Esophagus muscularis mucosa (tissue), 4 donors: ENCODE data around the gene GIPC1. TPM values are rescaled to one million over a fixed set of nuclear protein-coding genes. Genes with fewer than 3 reads are reported as not detected.

Source experiments
- DNase-seq: peaks from one replicate; pipeline ENCODE4 v3.0.0-alpha.2; 2017; ENCODE audit errors: extremely low spot score
- H3K27ac ChIP-seq, 4 donors: fragments of 200-600 bp; sonication (generic); replicated peaks in 1 of 4; 1 replicate in 3 of 4; 2 replicates in 1 of 4; pipeline ENCODE4 v1.5.1; 2016 to 2019; ENCODE audit warnings: mild to moderate bottlenecking in 1 of 4
- H3K27me3 ChIP-seq, 4 donors: fragments of 200-600 bp; sonication (generic); one replicate each; pipeline versions ENCODE4 v1.5.1 to v1.6.0; 2016 to 2019
- H3K36me3 ChIP-seq, 4 donors: fragments of 200-600 bp; sonication (generic); one replicate each; pipeline ENCODE4 v1.5.1; 2016 to 2019
- H3K4me1 ChIP-seq, 4 donors: fragments of 200-600 bp; sonication (generic); one replicate each; pipeline ENCODE4 v1.5.1; 2016 to 2019
- H3K4me3 ChIP-seq, 4 donors: fragments of 200-600 bp; sonication (generic); 1 replicate in 2 of 4; 2 replicates in 2 of 4; pipeline ENCODE4 v1.5.1; 2016 to 2019; ENCODE audit warnings: mild to moderate bottlenecking in 4 of 4, moderate library complexity in 1 of 4
- H3K9me3 ChIP-seq, 4 donors: fragments of 200-600 bp; sonication (generic); 1 replicate in 3 of 4; 2 replicates in 1 of 4; pipeline ENCODE4 v1.5.1; 2016 to 2019
- EP300 ChIP-seq: sonication (generic); formaldehyde crosslinking; IDR thresholded peaks from one replicate; pipeline ENCODE4 v1.6.1; 2017; ENCODE audit warnings: antibody characterized with exemption
- POLR2A ChIP-seq: fragments of 450-650 bp; IDR thresholded peaks from one replicate; pipeline ENCODE4 v1.6.1; 2017; ENCODE audit warnings: antibody characterized with exemption, moderate library complexity, mild to moderate bottlenecking, low read depth
- POLR2AphosphoS5 ChIP-seq, 2 donors: sonication (generic); formaldehyde crosslinking; IDR thresholded peaks; one replicate each; pipeline ENCODE4 v1.6.1; 2017; ENCODE audit warnings: antibody characterized with exemption in 2 of 2
- WGBS: methylation state at CpG from one replicate; pipeline ENCODE4 v1.1.5; 2018; 5-methylcytosine and 5-hydroxymethylcytosine counted together
- intact Hi-C: fragments of 100-400 bp; cut with DNase I; formaldehyde crosslinking; loops from one replicate; pipeline ENCODE4 v1.15.1; 2023
- total RNA-seq, 4 donors: library from RNA; depleted of rRNA; stranded (reverse); fragments of >200 nt; gene quantifications; one replicate each; pipeline versions ENCODE4 v1.1.0 to v1.2.1, GENCODE V29; 2016
- TF ChIP-seq, protein P1 (sequence below), 3 experiments: fragments of 200-600 bp in 2 of 3; fragments of 450-650 bp in 1 of 3; sonication (generic) in 2 of 3; IDR thresholded peaks; one replicate each; pipeline ENCODE4 v1.5.1; 2017 to 2019; ENCODE audit warnings: antibody characterized with exemption in 3 of 3, mild to moderate bottlenecking in 2 of 3, moderate library complexity in 1 of 3

Gene GIPC1
- total RNA-seq, 4 donors from 2014 or later, result 88.5 to 138 (median 108) TPM

DNA sequence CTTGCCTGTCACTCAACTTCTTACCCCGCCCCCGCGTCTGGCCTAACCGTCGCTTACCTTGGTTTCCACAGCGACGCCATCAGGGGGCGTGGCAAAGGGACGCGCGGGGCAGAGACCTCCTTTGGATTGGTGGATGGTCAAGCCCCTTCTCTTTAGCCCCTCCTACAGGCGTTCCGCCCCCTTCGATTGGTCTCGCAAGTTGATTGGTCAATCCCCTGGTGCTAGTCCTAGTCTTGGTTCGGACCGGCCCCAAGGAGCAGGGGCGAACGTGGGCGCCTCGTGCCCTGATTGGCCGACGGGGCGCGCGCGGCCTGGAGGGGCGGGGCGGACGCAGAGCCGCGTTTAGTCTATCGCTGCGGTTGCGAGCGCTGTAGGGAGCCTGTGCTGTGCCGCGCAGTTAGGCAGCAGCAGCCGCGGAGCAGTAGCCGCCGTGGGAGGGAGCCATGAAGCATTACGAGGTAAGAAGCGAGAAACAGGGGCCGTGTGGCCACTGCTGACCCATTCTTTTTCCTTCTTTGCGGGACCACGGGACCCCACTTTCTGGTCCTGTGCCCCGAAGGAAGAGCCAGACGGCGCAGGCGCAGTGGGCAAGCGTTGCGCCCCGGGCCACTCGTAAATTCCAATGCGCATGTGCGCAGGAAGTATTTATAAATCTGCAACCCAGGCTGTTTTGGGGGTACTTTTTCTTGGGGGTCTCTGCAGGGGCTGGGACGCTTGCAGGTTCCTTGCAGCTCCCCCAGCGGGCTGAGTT, 33.5 kb upstream of the GIPC1 start, which contains the start of gene TECR:
Gene TECR, plus strand, starts transcription at position 341 of the 751 bp plus-strand sequence. Its CDS starts 103 bp downstream, at position 444.
- 0% methylated on average over 12 of the region's 59 CpGs for WGBS
- Histone ChIP-seq H3K9me3 (no peaks in the 10 kb centered on the region), H3K4me1 (peaks cover 23 to 28% (median 25%) of the 10 kb centered on the region in 4 donors), H3K4me3 (peak within 1 kb of the TSS; percentile 59 to 82 (median 66)), H3K27me3 (no peaks in the 10 kb centered on the region), H3K27ac (peak within 1 kb of the TSS; percentile 88 to 93 (median 92)), H3K36me3 (peaks cover 0 to under 1% (median 0%) of the 10 kb centered on the region in 4 donors)
- DNase-seq, result peak; percentile 100
- TF ChIP-seq EP300 (no peak), POLR2A (peak; percentile 94), POLR2AphosphoS5 (IDR thresholded peaks at IDR 0.05) (peak; percentile 92 to 99)
- TF ChIP-seq, protein P1, sequence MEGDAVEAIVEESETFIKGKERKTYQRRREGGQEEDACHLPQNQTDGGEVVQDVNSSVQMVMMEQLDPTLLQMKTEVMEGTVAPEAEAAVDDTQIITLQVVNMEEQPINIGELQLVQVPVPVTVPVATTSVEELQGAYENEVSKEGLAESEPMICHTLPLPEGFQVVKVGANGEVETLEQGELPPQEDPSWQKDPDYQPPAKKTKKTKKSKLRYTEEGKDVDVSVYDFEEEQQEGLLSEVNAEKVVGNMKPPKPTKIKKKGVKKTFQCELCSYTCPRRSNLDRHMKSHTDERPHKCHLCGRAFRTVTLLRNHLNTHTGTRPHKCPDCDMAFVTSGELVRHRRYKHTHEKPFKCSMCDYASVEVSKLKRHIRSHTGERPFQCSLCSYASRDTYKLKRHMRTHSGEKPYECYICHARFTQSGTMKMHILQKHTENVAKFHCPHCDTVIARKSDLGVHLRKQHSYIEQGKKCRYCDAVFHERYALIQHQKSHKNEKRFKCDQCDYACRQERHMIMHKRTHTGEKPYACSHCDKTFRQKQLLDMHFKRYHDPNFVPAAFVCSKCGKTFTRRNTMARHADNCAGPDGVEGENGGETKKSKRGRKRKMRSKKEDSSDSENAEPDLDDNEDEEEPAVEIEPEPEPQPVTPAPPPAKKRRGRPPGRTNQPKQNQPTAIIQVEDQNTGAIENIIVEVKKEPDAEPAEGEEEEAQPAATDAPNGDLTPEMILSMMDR (IDR thresholded peaks at IDR 0.05), result no peak
- intact Hi-C loops, result no loop called here

DNA sequence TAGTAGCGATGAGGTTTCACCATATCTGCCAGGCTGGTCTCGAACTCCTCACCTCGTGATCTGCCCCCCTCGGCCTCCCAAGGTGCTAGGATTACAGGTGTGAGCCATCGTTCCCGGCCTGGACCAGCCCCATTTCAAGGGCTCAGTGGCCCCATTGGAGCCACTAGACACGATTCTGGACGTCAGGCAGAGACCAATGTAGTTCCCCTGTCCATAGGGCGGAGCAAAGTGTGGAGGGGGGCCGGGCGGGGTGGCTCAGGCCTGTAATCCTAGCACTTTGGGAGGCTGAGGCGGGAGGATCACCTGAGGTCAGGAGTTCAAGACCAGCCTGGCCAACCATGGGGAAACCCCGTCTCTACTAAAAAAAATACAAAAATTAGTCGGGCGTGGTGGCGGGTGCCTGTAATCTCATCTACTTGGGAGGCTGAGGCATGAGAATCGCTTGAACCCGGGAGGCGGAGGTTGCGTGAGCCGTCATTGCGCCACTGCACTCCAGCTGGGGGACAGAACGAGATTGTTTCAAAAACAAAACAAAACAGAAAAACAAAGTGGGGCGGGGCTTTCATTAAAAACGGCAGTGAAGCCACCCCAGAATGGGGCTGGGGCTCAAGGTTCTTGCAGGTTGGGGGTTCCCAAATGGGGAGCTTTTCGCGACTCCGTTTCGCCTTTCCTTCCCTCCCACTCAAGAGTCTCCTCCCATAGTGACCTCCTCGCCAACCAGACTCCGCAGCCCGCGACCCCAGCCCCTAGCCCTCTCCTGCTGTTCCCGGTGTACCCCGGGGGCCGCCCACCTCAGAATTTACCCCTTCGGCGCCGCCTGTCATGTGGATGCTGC, 32.7 kb upstream of the GIPC1 start:
- no peaks in the 10 kb centered on the region for H3K27me3 ChIP-seq
- peak overlapping the region; percentile 88 to 93 (median 92) for H3K27ac ChIP-seq
- TF ChIP-seq POLR2A, result no peak
- TF ChIP-seq POLR2AphosphoS5 (IDR thresholded peaks at IDR 0.05), result no peak
- TF ChIP-seq, protein P1 (IDR thresholded peaks at IDR 0.05), result no peak
- TF ChIP-seq EP300, result no peak
- no peaks in the 10 kb centered on the region for H3K36me3 ChIP-seq
- peak overlapping the region; percentile 59 to 82 (median 66) for H3K4me3 ChIP-seq
- DNase-seq, result no peak
- 35% methylated on average over 34 of the region's 39 CpGs for WGBS
- intact Hi-C loops, result no loop called here
- H3K9me3 ChIP-seq, result no peaks in the 10 kb centered on the region
- H3K4me1 ChIP-seq, result peaks cover 23 to 28% (median 25%) of the 10 kb centered on the region in 4 donors

DNA sequence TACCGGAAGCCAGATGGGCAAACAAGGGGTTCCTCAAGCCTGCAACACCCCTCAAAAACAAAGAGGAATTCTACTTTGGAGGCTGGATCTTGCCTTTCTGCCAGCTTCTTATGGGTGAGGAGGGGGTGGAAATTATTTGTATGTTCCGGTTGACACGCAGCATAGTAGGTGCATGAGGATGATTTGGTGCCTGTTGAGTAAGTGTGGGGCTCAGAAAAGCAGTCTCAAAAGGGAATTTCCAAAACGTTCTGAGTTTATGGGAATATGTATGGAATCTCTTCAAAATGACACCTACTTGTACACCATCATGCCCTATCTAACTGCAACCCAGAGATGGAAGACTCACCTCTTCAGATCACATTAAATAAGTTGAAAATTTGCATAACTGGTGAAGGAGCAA, 30.5 kb upstream of the GIPC1 start:
- DNase-seq, result no peak
- intact Hi-C loops, result no loop called here
- no peaks in the 10 kb centered on the region for H3K9me3 ChIP-seq
- H3K4me3 ChIP-seq, result no peak overlapping the region
- H3K36me3 ChIP-seq, result no peaks in the 10 kb centered on the region
- peaks cover 15 to 21% (median 19%) of the 10 kb centered on the region in 4 donors for H3K4me1 ChIP-seq
- H3K27me3 ChIP-seq, result no peaks in the 10 kb centered on the region
- no peak overlapping the region for H3K27ac ChIP-seq
- no peak for TF ChIP-seq EP300
- TF ChIP-seq POLR2AphosphoS5 (IDR thresholded peaks at IDR 0.05), result no peak
- no peak for TF ChIP-seq POLR2A
- TF ChIP-seq, protein P1 (IDR thresholded peaks at IDR 0.05), result no peak
- WGBS, result 80% methylated on average over 4 of the region's 4 CpGs

DNA sequence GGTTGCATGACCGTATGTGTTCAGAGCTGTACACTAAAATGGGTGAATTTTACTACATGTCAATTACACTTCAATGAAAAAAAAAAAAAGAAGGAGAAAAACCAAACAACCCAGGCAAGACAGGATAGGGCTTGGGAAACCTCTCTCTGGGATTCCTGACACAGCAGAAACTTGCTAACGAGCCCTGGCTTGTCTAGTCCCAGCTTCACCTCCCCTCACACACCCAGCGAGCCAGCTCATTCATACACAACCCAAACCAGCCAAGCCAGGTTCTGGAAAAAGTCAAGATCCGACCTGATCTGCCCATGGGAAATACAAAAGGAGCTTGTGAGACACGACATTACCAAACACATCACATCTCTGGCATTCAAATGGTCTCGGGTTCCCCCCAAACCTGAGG, 29.8 kb upstream of the GIPC1 start:
- DNase-seq, result no peak
- no peaks in the 10 kb centered on the region for H3K36me3 ChIP-seq
- intact Hi-C loops, result no loop called here
- no peaks in the 10 kb centered on the region for H3K9me3 ChIP-seq
- no peaks in the 10 kb centered on the region for H3K27me3 ChIP-seq
- TF ChIP-seq, protein P1 (IDR thresholded peaks at IDR 0.05), result no peak
- TF ChIP-seq POLR2AphosphoS5 (IDR thresholded peaks at IDR 0.05) (no peak), POLR2A (no peak), EP300 (no peak)
- WGBS, result 74% methylated on average over 6 of the region's 6 CpGs
- H3K27ac ChIP-seq, result no peak overlapping the region
- peaks cover 10 to 16% (median 12%) of the 10 kb centered on the region in 4 donors for H3K4me1 ChIP-seq
- no peak overlapping the region for H3K4me3 ChIP-seq
